HL-60 (cell line): ENCODE data around the gene PIGC.

Experiments used
- DNase-seq, 2 experiments: peaks; one replicate each; pipeline ENCODE4 v3.0.0-alpha.2; 2010 to 2020; ENCODE audit warnings: low read depth in 1 of 2, low spot score in 1 of 2
- H3K27ac ChIP-seq: fragments of 250-450 bp; sonication (Bioruptor Pico); replicated peaks from 2 replicates; pipeline ENCODE4 v1.5.1; 2020; ENCODE audit warnings: mild to moderate bottlenecking, moderate library complexity
- H3K27me3 ChIP-seq: fragments of 250-450 bp; sonication (Bioruptor Pico); 2 replicates; pipeline ENCODE4 v1.5.1; 2021; ENCODE audit warnings: mild to moderate bottlenecking, moderate library complexity; ENCODE audit not compliant: insufficient read depth, poor library complexity, severe bottlenecking
- H3K4me3 ChIP-seq: replicated peaks from 2 replicates; pipeline ENCODE4 v1.5.1; 2011; ENCODE audit warnings: mild to moderate bottlenecking, control low read depth, low read length; ENCODE audit not compliant: insufficient read depth
- GABPA ChIP-seq: IDR thresholded peaks from 2 replicates; pipeline ENCODE4 v1.6.1; 2012; ENCODE audit warnings: low read depth
- POLR2AphosphoS5 ChIP-seq: IDR thresholded peaks from 2 replicates; pipeline ENCODE4 v1.6.1; 2012; ENCODE audit warnings: low read depth
- SPI1 ChIP-seq: IDR thresholded peaks from 2 replicates; pipeline ENCODE4 v1.6.1; 2012; ENCODE audit warnings: low read depth, mild to moderate bottlenecking, borderline replicate concordance
- TF ChIP-seq, protein P1 (sequence below): IDR thresholded peaks from 2 replicates; pipeline ENCODE4 v1.6.1; 2012; ENCODE audit warnings: low read depth; ENCODE audit not compliant: insufficient replicate concordance
- TF ChIP-seq, protein P2 (sequence below): IDR thresholded peaks from one replicate; pipeline ENCODE4 v1.5.1; 2011; ENCODE audit warnings: low read length, control low read depth, inconsistent platforms; ENCODE audit not compliant: insufficient read depth

Gene PIGC

DNA sequence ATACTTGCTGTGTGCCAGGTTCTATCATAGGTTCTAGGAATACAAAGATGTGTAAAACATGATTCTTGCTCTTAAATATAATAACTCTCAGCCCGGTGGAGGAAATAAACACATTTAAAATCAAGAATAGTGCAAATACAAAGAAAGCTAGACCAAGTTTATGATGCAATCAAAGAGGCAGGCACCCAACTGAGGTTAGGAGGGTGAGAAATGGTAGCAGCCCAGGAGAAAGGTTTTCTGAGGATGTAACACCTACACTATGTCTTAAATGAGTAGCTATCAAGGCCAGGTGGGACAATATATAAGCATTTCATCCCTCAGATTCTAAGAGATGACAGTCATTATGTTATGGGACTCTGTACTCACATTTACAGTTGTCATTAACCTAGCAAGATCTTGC is 9.7 kb upstream of the PIGC start:
- TF ChIP-seq GABPA: no peak
- TF ChIP-seq, protein P1, sequence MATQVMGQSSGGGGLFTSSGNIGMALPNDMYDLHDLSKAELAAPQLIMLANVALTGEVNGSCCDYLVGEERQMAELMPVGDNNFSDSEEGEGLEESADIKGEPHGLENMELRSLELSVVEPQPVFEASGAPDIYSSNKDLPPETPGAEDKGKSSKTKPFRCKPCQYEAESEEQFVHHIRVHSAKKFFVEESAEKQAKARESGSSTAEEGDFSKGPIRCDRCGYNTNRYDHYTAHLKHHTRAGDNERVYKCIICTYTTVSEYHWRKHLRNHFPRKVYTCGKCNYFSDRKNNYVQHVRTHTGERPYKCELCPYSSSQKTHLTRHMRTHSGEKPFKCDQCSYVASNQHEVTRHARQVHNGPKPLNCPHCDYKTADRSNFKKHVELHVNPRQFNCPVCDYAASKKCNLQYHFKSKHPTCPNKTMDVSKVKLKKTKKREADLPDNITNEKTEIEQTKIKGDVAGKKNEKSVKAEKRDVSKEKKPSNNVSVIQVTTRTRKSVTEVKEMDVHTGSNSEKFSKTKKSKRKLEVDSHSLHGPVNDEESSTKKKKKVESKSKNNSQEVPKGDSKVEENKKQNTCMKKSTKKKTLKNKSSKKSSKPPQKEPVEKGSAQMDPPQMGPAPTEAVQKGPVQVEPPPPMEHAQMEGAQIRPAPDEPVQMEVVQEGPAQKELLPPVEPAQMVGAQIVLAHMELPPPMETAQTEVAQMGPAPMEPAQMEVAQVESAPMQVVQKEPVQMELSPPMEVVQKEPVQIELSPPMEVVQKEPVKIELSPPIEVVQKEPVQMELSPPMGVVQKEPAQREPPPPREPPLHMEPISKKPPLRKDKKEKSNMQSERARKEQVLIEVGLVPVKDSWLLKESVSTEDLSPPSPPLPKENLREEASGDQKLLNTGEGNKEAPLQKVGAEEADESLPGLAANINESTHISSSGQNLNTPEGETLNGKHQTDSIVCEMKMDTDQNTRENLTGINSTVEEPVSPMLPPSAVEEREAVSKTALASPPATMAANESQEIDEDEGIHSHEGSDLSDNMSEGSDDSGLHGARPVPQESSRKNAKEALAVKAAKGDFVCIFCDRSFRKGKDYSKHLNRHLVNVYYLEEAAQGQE: no peak
- no peak for TF ChIP-seq POLR2AphosphoS5
- TF ChIP-seq SPI1: no peak
- TF ChIP-seq, protein P2, sequence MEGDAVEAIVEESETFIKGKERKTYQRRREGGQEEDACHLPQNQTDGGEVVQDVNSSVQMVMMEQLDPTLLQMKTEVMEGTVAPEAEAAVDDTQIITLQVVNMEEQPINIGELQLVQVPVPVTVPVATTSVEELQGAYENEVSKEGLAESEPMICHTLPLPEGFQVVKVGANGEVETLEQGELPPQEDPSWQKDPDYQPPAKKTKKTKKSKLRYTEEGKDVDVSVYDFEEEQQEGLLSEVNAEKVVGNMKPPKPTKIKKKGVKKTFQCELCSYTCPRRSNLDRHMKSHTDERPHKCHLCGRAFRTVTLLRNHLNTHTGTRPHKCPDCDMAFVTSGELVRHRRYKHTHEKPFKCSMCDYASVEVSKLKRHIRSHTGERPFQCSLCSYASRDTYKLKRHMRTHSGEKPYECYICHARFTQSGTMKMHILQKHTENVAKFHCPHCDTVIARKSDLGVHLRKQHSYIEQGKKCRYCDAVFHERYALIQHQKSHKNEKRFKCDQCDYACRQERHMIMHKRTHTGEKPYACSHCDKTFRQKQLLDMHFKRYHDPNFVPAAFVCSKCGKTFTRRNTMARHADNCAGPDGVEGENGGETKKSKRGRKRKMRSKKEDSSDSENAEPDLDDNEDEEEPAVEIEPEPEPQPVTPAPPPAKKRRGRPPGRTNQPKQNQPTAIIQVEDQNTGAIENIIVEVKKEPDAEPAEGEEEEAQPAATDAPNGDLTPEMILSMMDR: no peak
- H3K27ac ChIP-seq: no peak overlapping the region
- H3K4me3 ChIP-seq: no peak overlapping the region
- H3K27me3 ChIP-seq: no peaks in the 10 kb centered on the region
- DNase-seq: no peak

DNA sequence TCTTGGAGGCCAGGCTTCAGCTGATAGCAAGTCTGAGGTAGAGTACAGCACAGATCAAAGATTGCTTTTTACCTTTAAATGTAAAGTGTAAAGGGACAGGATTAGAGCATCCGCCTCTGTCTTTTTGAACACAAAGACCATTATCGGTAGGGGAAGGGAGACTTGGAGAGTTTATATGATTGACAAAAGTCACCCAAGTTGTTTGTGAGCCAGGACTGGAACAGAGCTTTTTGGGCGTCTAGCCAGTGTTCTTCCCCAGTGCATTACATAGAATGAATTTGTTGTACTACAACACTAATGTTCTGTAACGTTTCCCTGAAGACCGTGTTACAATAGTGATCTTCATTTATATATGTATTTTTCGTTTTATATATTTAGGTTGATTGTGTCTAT is 9.3 kb upstream of the PIGC start:
- H3K27ac ChIP-seq: no peak overlapping the region
- no peak for DNase-seq
- TF ChIP-seq, protein P2: no peak
- TF ChIP-seq, protein P1: no peak
- no peak for TF ChIP-seq SPI1
- no peak for TF ChIP-seq POLR2AphosphoS5
- TF ChIP-seq GABPA: no peak
- no peaks in the 10 kb centered on the region for H3K27me3 ChIP-seq
- H3K4me3 ChIP-seq: no peak overlapping the region

- TF ChIP-seq GABPA: no peak
- TF ChIP-seq, protein P1: no peak
- TF ChIP-seq SPI1: no peak
- no peak for TF ChIP-seq POLR2AphosphoS5
- TF ChIP-seq, protein P2: no peak
- Histone ChIP-seq H3K27me3 (no peaks in the 10 kb centered on the region), H3K4me3 (no peak overlapping the region), H3K27ac (no peak overlapping the region)
- no peak for DNase-seq
Measured at GRCh38 chr1:172452536-172453152, 8.8 kb upstream of the PIGC start.
